Activated effector memory CD4-positive, alpha-beta T cell treated with Interleukin-2 at 50 U/mL for 16 hours (primary cell): ENCODE results near the gene ASIC3.

Source experiments
- DNase-seq: peaks from one replicate; pipeline ENCODE4 v3.0.0-alpha.2; 2020

The ASIC3 gene

GRCh38 chr7:151058781-151059366, 10.5 kb downstream of the ASIC3 start:
- no peak for DNase-seq

GRCh38 chr7:151059367-151060112, 11.2 kb downstream of the ASIC3 start, which contains the start of gene SLC4A2:
Gene SLC4A2 (plus strand): TSS chr7:151059589. CDS start chr7:151061988, 2,399 bp downstream.
- peak; percentile 65 for DNase-seq

DNA sequence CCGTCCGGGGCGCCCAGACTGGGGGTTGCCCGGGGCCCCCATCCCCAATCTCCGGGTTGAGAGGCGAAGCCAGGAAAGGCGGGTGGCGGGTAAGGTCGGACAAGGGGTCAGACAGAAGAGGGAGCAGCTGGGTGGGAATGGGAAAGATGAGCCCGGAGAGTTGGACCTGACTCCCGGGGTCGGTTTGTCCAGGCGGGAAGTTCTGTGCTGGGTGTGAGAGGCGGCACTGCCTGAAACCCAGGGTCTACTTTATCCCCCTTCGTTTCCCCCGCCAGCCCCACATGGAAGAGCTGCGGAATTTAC, 11.7 kb downstream of the ASIC3 start:
- no peak for DNase-seq

DNA sequence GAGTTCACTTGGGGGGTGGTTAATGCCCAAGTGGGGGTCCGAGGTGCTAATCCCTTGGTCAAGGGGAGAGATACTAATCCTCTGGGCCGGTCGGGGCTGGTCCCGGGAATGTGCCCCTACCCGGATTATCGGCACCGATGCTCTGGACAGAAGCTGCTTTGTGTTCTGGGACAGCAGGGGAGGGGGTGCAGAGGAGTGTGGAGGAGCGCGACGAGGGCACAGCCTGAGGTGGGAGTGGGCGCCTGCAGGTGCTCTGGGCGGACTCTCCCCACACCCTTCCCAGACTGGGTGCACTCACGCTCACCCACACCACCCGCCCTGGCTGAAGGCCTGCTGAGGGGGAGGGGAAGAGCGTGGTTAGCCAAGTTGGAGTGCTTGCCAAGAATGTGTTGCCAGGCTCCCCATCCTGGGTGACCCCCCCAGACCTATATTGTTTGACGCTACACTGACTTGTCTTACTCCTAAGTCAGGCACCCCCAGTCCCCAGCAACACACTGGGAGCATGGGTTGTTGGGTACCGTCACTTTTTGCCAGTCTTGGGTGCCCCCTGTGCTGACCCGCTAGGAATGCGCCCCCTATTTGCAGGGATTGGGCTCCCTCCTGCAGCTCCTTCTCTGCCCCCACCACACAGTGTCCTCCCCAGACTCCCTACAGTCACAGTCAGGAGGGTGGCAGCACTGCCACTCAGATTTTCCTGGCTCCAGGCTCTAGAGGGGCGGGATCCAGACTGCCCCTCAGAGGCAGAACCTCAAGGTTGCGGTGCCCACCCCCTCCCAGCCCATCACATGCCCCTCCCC, 12.3 kb downstream of the ASIC3 start:
- DNase-seq = no peak

DNA sequence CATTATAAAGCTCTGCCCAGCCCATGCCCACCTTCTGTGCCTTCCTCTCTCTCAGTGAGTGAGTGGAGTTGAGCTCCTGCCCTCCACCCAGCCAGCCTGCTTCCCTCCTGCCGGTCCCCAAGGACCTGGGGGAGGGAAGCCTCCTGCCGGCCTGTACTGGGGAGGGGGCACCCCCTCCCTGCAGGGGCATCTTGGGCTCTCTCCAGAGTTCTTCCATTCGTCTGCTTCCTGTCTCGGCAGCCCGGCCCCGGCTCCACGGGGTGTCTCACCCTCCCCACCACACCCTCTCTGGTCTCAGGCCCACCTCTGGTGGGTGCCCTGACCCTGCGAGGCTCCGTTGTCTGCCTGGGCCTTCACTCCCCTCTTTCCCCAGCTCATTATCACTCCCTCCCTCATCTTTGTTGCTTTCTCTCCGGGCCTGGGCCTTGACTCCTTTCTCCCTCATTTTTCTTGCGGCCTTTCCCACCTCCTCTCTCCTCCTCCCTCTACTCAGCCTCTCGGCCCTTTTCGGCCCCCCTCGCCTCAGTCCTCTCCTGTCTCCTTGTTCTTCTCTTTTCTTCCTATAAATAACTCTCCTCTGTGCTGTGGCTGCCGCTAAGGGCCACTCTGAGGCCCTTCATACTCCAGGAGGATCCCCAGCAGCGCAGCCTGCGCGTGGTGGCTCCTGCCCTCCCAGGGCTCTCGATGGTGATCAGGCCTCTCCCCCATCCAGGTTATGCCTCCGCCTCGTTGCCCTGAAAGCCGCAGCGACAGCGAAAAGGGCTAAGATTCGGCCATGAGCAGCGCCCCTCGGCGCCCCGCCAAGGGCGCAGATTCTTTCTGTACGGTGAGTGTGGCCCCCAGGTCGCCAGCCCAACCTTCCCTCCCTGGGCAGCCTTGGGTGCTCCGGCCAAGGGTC, 13.1 kb downstream of the ASIC3 start:
- DNase-seq = no peak

- no peak for DNase-seq
Observed at GRCh38 chr7:151062111-151062398, 13.7 kb downstream of the ASIC3 start.

DNA sequence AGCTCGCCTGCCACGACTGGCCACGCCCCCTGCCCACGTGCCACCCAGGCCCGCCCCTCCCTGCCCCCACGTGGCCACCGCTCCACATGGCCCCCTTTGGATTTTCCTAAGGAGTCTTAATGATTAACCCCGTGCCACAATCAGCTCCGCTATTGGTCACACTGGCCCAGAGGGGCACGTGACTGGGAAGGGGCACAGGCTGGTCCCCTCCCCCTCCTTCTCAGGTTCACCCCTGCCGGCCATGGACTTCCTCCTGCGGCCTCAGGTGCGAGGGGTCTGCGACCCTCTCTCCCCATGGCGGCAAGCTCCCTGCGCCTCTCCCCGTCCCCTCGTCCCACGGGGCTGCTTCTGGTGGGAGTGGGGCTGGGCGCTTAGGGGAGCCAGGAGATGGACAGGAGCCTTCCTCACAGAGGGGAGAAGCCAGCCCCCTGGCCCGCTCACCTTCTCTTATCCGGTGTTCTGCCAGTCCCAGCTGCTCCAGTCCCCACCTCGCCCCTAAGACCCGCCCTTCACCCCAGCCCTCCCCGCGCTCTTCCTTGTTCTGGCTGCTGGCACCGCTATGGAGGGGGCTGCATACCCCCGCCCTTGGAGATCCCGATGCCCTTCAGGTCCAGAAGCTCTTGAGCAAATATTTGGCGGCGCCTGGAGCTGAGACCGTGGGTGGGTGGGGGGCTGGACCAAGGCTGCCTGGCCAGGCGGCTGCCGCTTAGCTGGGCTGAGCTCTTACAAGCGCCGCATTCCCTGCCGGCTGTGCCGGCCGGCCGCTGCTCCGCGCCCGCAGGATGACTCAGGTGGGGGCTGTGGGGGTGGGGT, 14.3 kb downstream of the ASIC3 start:
- no peak for DNase-seq

- DNase-seq = no peak
Observed at GRCh38 chr7:151063212-151063561, 14.9 kb downstream of the ASIC3 start.

GRCh38 chr7:151064454-151064853, 16.1 kb downstream of the ASIC3 start:
- no peak for DNase-seq

- DNase-seq = no peak
Observed at GRCh38 chr7:151064993-151065392, 16.7 kb downstream of the ASIC3 start.

- DNase-seq = no peak
Observed at GRCh38 chr7:151065516-151065915, 17.2 kb downstream of the ASIC3 start.

DNA sequence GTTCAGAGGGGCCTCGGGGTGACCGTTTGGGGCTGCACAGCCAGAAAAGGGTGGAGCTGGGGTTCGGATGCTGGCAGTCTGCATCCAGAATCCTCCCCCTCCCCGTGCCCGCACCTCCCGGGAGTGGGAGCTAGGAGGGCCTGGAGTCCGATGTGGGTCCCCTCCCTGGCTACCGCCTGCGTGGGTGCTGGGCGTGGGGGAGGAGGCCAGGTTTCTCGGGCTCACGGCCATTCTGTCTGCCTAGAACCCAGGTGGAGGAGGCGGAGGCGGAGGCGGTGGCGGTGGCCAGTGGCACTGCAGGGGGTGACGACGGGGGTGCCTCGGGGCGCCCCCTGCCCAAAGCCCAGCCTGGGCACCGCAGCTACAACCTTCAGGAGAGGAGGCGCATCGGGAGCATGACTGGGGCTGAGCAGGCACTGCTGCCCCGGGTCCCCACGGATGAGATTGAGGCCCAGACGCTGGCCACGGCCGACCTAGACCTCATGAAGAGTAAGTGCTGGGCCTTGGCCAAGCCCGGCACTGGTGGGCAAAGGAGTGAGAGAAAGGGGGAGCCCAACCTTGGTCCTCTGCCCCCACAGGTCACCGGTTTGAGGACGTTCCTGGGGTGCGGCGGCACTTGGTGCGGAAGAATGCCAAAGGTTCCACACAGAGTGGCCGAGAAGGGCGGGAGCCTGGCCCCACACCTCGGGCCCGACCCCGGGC, 18.1 kb downstream of the ASIC3 start:
- DNase-seq = no peak

DNA sequence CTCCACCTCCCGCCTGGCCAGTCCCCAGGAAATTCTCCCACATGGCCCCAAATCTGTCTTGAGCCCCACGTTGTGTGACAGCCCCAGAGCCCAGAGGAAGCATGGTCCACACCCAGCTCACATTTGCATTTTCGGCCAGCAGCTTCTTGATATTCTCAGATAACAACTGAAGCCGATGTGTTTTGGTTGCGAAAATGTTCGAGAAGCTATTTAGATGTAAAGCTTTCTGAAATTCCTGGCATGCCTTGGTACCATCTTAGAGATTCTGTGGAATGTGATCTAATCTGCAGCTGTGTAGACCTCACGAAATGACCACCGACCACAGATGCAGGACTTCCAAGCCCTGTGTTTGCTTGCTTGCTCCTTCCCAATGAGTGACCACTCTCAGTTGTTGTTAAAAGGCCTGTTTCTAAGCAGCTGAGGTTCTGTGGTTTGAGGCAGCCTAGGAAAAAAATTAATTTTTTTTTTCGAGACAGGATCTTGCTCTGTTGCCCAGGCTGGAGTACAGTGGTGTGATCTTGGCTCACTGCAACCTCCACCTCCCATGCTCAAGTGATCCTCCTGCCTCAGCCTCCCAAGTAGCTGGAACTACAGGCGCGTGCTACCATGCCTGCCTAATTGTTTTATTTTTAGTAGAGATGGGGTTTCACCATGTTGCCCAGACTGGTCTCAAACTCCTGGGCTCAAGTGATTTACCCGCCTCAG, 19.9 kb downstream of the ASIC3 start:
- DNase-seq = no peak

- DNase-seq = no peak
Observed at GRCh38 chr7:151069841-151070573, 21.7 kb downstream of the ASIC3 start.

GRCh38 chr7:151070574-151070960, 22.2 kb downstream of the ASIC3 start:
- DNase-seq = no peak

DNA sequence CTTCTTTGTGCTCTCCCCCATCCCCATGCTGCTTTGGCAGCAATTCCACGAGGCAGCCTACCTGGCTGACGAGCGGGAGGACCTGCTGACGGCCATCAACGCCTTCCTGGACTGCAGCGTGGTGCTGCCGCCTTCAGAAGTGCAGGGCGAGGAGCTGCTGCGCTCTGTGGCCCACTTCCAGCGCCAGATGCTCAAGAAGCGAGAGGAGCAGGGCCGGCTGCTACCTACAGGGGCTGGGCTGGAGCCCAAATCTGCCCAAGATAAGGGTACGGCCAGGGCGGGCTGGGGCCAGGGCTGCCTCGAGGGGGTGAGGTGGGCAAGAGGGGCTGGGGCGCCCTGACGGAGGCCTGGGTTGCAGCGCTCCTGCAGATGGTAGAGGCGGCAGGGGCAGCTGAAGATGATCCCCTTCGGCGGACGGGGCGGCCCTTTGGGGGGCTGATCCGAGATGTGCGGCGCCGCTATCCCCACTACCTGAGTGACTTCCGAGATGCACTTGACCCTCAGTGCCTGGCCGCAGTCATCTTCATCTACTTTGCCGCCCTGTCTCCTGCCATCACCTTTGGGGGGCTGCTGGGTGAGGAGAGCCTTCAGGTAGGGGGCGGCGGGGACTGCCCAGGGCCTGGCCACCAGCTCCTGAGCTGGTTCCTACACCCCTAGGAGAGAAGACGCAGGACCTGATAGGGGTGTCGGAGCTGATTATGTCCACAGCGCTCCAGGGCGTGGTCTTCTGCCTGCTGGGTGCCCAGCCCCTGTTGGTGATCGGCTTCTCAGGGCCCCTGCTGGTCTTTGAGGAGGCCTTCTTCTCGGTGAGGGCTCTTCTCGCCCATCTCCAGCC, 22.9 kb downstream of the ASIC3 start:
- DNase-seq = no peak

- no peak for DNase-seq
Observed at GRCh38 chr7:151073990-151074389, 25.7 kb downstream of the ASIC3 start.

DNA sequence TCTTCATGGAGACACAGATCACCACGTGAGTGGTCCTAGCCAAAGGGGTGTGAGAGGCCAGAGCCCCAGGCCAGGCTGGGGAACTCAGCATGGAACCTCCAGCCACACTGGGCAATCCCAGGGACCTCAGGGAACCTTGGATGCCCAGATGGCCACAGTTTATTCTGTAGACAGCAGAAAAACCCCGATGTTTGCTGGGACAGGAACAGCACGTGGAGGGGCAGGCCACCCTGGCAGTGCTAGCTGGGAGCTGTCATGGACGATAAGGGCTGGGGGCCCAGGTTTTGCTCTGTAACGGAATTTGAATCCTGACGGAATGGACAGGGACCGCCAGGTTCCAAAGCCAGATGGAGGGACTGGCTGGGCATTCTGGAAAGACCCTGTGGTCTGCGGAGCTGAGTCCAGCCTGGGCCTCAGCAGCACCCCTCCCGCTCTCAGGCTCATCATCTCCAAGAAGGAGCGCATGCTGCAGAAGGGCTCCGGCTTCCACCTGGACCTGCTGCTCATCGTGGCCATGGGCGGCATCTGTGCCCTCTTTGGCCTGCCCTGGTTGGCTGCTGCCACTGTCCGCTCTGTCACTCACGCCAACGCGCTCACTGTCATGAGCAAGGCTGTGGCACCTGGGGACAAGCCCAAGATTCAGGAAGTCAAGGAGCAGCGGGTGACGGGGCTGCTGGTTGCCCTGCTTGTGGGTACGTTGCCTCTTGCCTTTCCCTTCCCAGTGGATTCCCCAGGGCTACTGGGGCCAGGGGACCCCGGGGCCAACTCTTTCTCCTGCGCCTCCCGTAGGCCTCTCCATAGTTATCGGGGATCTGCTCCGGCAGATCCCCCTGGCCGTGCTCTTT, 26.7 kb downstream of the ASIC3 start:
- no peak for DNase-seq

GRCh38 chr7:151075662-151075971, 27.3 kb downstream of the ASIC3 start:
- DNase-seq = no peak
